Hepatocyte (in vitro differentiated cells): ENCODE data around the gene EFCAB6.

Source experiments
- CTCF ChIP-seq: fragments of 200-600 bp; sonication (generic); IDR thresholded peaks from 2 replicates; pipeline ENCODE4 v1.5.1; 2016; ENCODE audit warnings: antibody characterized with exemption, mild to moderate bottlenecking; ENCODE audit not compliant: poor library complexity
- EZH2phosphoT487 ChIP-seq: fragments of 200-600 bp; sonication (generic); IDR thresholded peaks from one replicate; pipeline ENCODE4 v1.6.1; 2018; ENCODE audit warnings: antibody characterized with exemption, mild to moderate bottlenecking, low read depth, moderate library complexity; ENCODE audit not compliant: unreplicated experiment, severe bottlenecking

- TF ChIP-seq EZH2phosphoT487 (no peak), CTCF (no peak)
These were observed 257.3 kb downstream of the EFCAB6 start for GRCh38 chr22:43554694-43555365.
